GM12874 (cell line): ENCODE results near the gene SH3RF2.

Experiments
- TF ChIP-seq, protein P1 (sequence below): IDR thresholded peaks from 2 replicates; pipeline ENCODE4 v1.5.1; 2011; ENCODE audit warnings: low read depth, mild to moderate bottlenecking, control low read depth, low read length, moderate library complexity; ENCODE audit not compliant: insufficient read depth

The SH3RF2 gene

DNA sequence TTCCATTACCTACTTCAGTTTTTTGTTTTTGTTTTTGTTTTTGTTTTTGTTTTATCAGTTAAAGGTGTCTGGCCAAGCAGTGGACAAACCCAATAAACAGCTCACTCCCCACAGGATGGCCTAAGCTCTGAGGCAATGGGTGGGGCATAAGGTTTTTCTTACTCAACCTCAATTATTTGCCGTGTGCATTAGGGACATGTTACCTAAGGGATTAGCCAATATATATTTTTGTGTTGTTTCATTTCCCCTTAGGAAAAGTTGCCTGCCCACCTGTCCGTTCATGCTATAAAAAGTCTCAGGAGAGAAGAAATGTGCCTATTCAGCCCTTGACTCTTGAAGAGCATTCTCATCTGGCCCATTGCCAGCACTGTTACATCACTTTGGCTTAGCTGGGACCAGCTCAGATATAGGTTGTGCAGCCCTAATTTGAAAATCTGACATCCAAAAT is 7.3 kb downstream of the SH3RF2 start:
- TF ChIP-seq, protein P1, sequence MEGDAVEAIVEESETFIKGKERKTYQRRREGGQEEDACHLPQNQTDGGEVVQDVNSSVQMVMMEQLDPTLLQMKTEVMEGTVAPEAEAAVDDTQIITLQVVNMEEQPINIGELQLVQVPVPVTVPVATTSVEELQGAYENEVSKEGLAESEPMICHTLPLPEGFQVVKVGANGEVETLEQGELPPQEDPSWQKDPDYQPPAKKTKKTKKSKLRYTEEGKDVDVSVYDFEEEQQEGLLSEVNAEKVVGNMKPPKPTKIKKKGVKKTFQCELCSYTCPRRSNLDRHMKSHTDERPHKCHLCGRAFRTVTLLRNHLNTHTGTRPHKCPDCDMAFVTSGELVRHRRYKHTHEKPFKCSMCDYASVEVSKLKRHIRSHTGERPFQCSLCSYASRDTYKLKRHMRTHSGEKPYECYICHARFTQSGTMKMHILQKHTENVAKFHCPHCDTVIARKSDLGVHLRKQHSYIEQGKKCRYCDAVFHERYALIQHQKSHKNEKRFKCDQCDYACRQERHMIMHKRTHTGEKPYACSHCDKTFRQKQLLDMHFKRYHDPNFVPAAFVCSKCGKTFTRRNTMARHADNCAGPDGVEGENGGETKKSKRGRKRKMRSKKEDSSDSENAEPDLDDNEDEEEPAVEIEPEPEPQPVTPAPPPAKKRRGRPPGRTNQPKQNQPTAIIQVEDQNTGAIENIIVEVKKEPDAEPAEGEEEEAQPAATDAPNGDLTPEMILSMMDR, result no peak

DNA sequence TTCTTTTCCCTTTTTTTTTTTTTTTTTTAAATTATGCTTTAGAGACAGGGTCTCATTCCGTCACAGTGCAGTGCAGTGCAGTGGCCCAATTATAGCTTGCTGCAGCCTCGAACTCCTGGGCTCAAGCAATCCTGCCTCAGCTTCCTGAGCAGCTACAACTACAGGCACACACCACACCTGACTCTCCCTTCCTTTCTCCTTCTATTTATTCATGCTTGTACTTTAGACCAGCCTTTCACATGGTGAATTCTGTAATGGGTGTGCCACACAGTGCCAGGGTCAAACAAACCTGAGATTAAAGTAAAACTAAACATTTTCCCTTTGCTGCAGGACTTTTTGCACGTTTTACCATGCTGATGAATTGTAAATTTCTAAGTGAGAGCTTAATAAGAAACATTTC is 8.0 kb downstream of the SH3RF2 start:
- TF ChIP-seq, protein P1, result no peak

DNA sequence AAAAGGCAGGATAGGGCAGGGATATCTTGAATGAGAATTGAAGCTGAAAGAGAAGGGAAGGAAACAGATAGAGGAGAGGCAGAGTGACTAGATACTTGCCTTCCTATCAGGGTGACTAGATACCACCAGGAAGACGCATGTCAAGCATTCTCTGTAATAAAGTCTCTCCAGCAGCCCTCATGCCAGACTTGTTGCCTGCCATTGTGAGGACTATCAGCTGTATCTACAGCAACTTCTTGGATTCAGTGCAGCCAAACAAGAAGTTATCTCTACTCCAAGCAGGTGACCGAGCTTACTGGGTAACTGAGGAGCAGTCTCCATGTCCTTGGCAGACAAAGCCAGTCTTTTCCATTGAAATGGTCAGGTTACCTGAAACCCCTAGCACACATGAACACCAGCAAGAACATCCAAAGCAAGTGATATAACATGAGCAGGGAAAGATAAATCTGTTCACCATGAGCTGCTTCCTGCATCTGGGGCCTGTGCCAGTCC is 9.3 kb downstream of the SH3RF2 start:
- TF ChIP-seq, protein P1, result no peak

DNA sequence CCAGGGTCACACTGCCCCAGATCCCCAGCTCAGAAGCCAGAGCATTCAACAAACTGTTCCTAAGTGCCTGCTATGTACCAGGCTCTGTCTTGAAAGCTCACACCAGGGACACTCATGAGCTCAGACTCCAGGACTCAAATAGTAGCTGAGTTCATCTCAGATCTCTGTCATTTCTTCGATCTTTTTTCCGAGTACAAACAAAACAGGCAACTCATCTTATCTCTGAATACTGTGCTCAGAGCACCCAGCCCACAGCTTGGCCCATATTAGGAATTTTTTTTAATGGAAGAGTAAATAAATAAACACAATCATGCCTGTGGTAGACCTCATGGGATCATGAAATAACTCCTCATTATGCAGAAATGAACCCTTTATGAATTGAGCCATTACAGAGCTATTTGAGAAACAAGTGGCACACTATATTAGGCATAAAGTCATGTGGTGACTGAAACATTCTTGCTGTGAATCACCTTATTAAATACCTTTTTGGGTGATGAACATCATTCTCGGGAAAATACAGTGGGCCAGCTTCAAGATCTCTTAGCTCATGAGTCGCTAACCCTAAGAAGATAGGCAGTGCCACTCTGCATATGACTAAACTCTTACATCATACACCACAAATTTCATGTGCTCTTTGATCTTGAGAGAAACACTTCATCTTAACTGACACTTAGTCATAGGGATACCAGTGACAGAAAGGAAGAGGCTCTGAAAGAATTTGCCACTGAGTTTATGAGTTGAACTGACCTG is 9.9 kb downstream of the SH3RF2 start:
- TF ChIP-seq, protein P1, result no peak

DNA sequence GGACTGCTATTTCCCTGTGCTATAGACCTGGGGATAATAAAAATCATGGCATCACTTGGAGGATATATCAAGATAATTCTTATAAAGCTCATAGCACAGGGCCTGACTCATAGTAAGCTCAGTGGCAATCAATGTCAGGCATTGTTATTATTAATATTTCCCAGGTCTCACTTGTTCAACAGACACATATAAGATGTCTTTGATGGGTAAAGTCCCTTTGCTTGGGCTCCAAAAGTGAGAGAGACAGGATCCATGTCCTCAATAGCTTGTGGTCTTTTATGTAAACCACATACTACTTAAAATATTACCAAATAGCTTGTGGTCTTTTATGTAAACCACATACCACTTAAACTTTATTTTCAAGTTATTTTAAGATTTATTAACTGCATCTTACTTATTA is 11.2 kb downstream of the SH3RF2 start:
- TF ChIP-seq, protein P1, result no peak

DNA sequence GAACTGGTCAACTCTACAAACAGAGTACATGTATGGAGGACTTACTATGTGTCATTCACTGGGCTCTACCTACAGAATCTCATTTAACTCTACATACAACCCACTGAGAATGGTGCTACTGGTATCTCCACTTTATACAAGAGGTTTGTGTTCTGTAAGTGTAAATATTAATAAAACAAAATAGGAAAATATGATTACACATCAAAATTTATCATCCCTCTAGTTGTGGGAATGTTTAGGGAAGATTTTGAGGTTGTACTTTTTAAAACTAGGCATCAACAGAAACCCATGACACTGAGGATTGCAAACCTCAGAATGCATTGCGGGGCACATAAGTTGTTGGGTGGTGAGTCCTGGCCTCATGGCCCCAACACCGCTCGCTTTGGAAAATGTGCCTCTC is 11.7 kb downstream of the SH3RF2 start:
- TF ChIP-seq, protein P1, result no peak

DNA sequence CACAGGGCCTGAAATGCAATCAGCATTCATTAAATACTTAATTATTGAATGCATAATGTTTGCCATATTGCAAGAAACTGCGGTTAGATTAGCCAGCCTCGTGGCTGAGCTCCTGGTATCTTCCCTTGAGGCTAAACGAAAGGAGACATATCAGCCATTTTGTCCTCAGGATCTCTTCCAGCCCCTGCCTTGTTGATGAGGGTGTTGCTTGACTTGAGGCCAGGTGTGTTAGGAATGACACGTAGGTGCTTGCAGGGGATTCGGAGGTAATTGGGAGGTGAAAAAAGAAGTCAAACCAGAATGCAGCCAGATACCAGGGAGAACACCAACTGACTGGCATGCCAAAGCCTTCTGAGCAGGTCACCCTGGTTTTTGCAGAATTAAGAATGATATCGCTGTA is 12.5 kb downstream of the SH3RF2 start:
- TF ChIP-seq, protein P1, result no peak
